ENCODE data around the gene CNTD1. TPM values are rescaled to one million over a fixed set of nuclear protein-coding genes. Genes with fewer than 3 reads are reported as not detected.
"Not testable (repeated sequence)": the region's sequence is repeated elsewhere in the genome, so short reads cannot be mapped to it uniquely, and the experiment has no call there.

Gene CNTD1, protein sequence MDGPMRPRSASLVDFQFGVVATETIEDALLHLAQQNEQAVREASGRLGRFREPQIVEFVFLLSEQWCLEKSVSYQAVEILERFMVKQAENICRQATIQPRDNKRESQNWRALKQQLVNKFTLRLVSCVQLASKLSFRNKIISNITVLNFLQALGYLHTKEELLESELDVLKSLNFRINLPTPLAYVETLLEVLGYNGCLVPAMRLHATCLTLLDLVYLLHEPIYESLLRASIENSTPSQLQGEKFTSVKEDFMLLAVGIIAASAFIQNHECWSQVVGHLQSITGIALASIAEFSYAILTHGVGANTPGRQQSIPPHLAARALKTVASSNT
- total RNA-seq (2014; rRNA removed; shearing (Covaris generic)): 0.13 and 0.66 TPM in 2 replicates

DNA sequence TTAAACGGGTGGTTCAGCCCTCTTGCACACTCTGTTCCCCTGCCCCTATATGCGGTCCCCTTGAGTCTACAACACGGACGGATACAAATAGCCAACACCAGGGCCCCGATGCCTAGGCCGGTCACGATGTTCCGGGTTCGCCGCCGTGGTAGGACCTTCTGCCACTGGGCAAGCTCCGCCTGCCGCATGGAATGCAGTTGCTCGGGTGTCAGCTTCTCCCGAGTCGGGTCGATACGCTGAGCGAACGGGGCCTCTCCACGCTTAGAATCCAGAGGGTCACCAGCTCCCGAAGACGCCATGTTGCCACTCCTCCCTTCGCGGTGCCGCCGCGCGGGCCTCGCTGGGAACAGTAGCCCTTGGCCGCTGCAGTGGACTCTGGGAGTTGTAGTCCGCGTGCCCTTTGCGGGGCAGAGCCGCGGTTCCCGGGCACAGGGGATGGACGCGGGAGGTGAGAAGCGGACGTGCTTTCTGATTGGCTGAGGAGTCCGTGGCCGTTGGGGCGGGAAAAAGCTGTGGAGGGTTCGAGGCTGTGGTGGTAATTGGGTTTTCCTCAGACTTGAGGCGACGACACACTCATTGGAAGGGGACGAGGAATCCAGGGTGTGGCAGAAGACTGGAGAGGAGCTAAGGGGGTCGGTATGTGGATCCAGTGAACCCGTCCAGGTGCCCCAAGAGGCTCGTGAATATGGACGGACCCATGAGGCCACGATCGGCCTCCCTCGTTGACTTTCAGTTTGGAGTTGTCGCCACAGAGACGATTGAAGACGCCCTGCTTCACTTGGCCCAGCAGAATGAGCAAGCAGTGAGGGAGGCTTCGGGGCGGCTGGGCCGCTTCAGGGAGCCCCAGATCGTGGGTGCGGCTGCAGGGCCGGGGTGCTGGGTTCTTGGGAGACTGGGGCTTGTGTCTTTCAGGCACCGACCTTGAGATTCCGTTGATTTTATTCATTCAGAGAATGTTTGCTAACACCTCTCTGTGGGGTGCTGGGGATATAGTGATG lies at the start of gene CNTD1, which contains the start of gene COA3:
CNTD1 (plus strand) TSS at position 479 of the 998 bp plus-strand sequence; CDS start at position 686, 207 bp downstream.
COA3 (minus strand) TSS at position 322 of the 998 bp plus-strand sequence; CDS start at position 299, 23 bp downstream.
- peak; percentile 90 for DNase-seq (ENCODE audit: low spot score)

DNA sequence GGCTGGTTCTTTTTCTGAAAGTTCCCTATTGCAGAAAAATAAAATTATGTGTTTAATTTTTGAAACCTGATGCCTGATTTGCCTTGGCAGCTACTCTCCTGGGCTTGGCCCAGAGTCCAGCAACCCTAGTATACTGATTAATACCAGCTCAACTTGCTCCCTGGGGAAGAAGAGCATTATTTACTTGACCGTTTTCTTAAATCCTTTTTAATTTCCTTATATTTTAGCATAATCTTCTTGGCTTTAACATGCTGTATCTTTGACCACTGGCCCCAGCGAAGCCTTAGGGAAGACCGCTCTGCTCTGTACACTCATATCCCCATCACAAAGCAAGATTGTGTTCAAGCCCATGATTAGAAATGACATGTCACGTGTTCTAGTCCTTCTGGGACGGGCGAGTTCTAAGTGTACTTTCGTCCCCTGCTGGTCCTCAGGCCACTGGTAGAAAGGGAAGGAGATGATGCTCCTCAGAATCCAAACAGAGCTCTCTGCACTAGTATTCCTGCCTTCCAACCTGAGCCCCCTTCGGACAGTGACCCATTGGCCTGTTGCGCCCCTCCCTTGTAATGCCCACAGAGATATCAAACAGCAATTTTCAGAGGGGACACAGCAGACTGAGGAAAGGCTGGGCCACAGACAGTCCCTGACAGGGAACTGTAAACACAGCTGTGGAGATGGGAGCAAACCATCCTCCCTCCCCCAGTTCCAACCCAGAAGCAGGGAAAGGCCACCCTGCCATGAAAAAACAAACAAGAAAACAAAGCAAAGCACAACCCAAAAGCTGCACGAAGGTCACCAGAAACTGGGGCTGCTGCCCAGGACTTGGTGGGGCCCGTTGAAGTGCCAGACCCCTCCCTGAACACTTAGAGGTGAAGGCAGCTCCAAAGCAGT lies 49.5 kb upstream of the CNTD1 start:
- DNase-seq (ENCODE audit: low spot score): no peak

DNA sequence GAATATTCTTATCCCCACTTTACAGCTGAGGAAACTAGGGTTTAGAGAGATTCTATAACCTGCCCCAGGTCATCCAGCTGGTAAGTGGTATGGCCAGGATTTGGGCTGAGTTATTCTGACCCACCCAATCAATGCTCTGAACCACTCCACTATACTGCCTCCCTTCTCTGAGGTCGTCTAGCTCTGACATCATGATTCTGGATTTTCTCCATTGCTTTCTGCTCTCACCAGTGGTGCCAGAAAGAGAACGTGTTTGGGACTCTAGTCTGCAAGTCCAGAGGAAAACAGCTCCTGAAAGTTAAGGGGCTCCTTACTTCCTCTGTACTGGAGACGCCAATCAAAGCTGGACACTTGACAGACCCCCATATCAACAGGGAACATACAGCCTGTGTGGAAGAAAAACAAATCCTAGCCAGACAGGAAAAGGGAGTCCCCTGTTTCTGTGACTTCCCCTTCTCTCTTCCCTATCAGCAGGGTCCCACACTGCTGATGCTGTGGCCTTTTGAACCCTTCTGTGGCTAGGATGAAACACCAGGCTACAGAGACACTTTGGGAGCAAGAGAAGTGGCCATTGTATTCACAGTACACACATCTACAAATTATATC lies 47.8 kb upstream of the CNTD1 start:
- DNase-seq (ENCODE audit: low spot score): no peak

DNA sequence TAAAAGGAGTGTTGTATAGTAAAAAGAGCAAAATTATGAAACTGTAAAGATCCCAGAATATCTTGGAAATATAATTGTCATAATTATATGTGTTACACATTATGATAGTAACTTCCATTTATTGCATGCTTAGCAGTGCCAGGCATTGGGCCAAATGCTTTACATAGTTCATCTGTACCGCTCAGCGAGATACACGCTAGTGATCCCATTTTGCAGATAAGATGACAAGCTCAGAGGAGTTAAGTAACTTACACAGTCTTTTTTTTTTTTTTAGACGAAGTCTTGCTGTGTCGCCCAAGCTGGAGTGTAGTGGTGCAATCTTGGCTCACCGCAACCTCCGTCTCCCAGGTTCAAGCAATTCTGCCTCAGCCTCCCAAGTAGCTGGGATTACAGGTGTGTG lies 47.0 kb upstream of the CNTD1 start:
- no peak for DNase-seq (ENCODE audit: low spot score)

DNA sequence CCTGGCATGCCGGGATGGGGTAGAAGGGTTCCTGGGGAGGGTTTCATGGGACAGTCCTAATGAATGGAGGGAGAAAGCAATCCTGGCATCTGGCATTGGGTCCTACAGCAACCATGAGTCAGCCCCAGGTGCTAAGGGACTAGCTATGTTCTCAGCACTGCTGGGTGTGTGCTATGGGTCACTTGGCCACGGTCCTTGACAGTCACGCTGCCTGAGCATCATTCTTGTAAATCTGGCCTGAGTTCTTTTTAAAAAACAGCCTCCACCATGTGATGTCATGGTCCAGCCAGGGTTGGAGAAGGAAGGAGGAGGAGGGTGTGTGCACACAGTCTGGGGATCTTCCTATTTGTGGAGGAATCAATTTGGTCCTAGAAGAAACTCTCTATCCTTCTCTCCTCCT lies 43.9 kb upstream of the CNTD1 start:
- no peak for DNase-seq (ENCODE audit: low spot score)

DNA sequence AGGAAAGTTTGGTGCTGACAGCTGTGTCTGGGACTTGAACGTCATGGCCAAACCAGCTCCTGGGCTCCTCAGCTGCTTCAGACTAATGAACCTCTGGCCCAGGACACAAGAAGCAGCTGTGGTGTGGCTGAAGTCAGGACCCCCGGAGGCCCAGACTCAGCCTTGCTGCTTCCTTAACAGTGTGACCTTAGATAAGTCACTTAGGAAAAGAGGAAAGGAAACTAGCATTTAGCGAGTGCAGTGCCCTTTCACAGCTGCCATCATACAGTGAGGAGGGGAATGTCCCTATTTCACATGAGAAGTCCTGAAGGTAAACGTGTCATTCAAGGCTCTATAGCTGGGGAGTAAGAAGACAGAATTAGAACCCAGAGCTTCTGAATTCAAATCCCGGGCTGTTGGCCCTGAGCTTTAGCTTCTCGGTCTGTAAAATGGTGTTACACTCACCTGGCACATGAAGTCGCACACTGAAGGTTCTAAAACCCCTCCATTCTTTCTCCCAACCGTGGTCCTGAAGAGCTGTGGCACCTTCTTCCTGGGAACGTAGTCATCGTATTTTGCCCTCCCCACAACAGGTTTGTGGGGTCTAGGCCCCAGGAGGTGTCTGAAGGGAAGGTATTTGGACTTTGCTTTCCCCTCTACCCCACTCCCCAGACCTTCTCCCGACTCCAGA lies 38.5 kb upstream of the CNTD1 start:
- no peak for DNase-seq (ENCODE audit: low spot score)

DNA sequence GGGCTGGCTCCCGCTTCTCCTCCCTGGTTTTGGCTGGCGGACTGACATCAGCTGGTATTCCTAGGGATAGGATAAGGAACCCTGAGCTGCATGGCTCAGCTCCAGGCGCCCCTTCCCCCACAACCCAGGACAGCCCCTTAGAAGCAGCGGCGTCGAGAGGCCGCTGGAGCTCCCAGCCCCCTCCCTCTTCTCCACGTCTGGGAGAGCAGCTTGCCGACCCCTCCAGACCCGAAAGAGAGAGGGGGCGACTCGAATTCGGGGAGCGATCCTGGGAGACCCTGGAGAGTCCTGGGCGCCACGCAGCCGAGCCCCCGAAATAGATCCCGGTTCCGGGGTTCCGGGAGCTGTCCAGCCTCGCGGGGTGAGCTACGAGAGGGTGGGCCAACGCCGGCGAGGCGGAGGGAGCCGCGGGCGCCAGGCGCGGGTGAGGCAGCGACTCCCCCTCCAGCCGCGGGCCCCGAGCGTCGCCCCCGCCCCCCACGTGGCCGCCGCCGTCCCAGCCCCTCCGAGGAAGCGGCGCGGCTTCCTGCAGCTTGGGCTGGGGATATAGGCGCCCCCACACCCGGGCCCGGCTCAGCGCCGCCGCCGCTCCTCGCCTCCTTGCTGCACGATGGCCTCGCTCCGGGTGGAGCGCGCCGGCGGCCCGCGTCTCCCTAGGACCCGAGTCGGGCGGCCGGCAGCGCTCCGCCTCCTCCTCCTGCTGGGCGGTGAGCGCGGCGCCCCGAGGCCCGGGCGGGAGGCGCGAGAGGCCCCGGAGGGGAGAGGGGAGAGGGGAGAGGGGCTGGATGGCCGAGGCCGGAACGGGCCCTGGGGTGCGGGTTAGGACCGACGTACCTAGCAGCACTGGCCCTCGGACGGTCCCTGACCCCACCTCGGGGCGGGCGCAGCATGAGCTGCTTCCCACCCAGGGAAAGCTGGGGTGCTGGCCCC lies 37.7 kb upstream of the CNTD1 start, which contains the start of gene RAMP2:
RAMP2 (plus strand) TSS at position 576 of the 930 bp plus-strand sequence; CDS start at position 611, 35 bp downstream.
- no peak for DNase-seq (ENCODE audit: low spot score)

DNA sequence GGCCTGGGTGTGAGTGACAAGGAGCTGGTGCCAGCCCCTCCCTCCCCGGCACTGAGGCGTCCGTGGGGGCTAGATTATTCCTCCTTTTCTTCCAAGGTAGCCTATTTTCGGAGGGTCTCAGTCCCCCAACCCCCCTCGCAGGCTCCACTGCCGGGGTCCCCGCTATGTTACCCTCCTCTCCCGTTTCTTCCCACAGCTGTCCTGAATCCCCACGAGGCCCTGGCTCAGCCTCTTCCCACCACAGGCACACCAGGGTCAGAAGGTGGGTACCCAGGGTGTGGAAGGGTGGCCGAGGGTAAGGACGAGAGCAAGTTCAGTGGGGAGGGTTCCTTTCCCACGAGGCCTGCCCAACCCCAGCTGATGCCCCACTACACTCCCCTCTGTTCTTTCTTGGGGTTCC lies 37.0 kb upstream of the CNTD1 start:
- DNase-seq (ENCODE audit: low spot score): no peak

DNA sequence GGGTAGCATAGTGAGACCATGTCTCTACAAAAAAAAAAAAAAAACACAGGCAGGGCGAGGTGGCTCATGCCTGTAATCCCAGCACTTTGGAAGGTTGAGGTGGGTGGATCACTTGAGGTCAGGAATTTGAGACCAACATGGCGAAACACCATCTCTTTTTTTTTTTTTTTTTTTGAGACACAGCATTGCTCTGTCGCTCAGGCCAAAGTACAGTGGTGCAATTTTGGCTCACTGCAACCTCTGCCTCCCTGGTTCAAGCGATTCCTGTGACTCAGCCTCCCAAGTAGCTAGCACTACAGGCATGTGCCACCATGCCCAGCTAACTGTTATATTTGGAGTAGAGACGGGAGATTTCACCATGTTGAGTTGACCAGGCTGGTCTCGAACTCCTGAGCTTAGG lies 32.5 kb upstream of the CNTD1 start:
- no peak for DNase-seq (ENCODE audit: low spot score)

DNA sequence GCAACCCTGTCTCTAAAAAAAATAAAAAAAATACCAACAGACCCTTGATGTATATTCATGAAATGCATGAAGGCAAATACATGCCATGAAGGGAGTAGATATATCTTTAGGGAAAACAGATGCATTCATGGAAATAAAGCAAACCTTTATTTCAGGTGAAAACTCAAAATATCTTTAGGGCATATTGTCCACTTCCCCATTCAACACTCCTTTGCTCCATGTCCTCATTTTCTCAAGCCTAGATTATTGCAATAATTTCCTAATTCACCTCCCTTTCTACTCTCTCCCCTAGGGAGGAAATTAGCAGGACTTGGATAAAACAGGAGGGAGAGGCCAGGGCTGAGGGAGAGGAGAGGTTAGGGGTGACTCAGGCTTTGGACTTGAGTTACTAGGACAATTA lies 31.1 kb upstream of the CNTD1 start:
- no peak for DNase-seq (ENCODE audit: low spot score)

DNA sequence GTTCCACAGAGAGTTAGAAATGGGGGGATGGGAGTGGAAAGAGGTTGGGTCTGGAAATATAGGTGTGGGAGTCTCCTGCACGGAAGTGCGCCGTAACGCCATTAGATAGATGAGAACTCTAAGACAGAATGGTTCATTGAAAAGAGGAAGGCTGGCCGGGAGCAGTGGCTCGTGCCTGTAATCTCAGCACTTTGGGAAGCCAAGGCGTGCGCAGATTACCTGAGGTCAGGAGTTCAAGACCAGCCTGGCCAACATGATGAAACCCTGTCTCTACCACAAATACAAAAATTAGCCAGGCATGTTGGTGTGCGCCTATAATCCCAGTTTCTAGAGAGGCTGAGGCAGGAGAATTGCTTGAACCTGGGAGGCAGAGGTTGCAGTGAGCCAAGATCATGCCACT lies 30.7 kb upstream of the CNTD1 start:
- DNase-seq (ENCODE audit: low spot score): not testable (repeated sequence)

DNA sequence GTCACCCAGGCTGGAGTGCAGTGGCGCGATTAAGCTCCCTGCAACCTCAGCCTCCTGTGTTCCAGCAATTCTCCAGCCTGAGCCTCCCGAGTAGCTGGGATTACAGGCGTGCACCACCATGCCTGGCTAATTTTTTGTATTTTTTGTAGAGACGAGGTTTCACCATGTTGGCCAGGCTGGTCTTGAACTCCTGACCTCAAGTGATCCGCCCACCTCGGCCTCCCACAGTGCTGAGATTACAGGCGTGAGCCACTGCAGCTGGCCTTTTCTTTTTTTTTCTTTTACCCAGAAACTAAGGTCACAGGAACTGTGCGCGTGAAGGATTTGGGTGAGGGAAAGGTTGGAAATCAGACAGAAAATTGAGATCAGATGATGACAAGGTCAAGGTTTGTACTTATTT lies 28.7 kb upstream of the CNTD1 start:
- not testable (repeated sequence) for DNase-seq (ENCODE audit: low spot score)

DNA sequence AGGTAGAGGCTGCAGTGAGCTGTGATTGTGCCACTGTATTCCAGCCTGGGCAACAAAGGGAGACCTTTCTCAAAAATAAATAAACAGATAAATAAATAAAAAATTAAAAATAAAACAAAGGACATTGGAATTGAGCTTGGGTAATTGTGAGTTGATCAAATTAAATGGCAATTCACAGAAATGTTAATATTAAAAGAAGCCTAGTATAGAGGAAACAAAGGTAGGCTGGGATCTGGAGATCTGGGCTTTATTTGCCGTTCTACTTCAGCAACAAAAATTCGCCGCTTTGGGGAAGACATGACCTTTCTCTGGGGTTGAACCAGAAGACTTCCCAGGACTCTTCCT lies 25.7 kb upstream of the CNTD1 start:
- DNase-seq (ENCODE audit: low spot score): no peak

DNA sequence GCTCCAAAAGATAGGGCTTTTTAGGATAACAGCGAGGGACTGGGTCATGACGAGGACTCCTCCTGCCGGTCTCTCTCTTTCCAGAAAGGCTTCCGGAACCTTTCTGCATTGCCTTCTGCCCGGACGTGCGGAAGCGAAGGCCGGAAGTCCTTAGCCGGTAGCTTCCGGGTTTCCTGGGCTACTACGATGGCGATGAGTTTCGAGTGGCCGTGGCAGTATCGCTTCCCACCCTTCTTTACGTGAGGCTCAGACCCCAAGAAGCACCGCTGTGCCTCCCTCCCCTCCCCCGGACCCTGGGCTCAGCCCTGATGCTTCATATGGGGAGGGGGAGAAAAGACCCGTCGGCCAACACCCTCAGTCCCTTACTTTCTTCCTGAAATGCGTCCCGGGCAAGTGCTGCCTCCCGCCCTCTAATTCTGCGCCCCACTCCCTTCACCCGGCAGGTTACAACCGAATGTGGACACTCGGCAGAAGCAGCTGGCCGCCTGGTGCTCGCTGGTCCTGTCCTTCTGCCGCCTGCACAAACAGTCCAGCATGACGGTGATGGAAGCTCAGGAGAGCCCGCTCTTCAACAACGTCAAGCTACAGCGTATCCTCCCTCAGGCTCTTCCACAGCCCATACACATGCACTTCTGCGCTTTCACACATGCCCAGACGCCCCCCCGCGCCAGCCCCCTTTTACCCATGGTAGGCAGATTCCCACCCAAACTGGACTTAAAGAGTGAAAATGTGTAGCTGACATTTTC lies 25.2 kb upstream of the CNTD1 start, which contains the start of gene VPS25:
VPS25 (plus strand) TSS at position 160 of the 746 bp plus-strand sequence; CDS start at position 187, 27 bp downstream.
- peak; percentile 86 for DNase-seq (ENCODE audit: low spot score)

DNA sequence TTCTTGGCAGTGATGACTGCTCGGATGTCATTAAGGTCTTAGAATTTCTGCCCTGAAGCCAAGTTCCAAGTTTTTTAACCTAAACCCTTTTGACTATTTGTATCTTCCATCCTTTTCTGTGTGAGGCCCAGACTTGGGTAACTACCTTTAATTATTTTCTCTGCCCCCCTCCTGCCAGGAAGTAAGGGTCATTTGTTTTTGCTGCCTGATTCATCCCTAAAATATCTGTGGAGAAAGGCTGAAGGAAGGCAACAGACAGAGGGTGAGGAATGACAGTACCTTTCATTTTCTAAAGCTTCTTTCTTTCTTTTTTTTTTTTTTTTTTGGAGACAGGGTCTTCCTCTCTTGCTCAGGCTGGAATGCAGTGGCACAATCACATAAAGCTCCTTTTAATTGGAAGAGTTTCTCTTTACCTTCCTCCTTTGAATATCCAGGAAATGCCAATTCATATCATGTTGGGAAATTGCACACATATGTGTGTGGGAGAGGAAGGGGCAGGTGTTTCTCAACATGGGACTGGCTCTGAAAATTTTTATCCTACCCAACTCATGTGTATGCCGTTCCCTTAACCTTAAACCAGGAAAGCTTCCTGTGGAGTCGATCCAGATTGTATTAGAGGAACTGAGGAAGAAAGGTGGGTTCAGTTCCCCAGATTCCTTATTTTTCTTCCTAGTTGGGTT lies 24.5 kb upstream of the CNTD1 start:
- no peak for DNase-seq (ENCODE audit: low spot score)

DNA sequence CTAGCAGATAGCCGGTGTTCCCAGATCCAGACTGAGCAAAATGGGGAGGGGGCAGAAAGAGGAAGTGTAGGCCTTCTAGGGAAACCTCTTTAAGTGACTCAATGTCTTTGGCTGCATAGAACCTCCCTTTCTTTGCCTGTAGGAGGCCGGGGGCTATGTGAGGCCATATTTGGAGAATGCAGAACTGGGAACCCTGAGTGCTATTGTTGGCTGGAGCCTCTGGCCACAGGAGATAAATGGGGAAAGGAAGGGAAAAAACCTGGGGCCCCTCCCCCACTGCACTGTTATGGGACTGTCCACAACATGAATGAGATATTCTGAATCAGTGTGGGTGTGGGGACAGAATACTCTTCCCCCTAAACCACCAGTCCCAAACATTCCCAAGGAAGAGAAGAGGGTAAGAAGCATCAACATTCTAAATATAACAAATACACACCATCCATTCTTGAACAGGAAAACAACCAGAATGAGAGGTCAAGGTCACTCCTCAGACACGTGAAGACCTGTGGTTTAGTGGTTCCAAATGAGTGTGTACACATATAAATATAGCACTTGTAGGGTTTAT lies 23.0 kb upstream of the CNTD1 start:
- no peak for DNase-seq (ENCODE audit: low spot score)

DNA sequence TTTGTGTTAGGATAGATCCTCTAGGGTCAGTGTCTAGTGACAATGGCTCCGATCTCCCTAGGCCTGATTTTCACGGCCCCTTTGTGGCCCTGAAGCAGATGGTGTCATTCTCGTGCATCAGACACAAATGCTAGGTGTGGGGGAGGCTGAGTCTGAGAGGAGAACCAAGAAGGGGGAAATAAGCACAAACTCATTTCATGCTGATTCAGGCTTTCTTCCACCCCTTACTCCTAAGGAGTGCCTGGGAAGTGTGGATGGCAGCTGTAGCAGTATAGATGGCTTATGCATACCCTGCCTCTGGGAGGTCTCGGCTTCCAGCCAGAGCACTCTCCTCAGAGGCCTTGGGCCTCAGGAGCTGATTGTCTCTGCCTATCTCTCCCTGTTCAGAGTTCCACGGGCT lies 20.1 kb upstream of the CNTD1 start:
- no peak for DNase-seq (ENCODE audit: low spot score)

Measured in HT-29 (cell line).